GM19239 (cell line): ENCODE data around the gene SLC19A2.
"Not testable (repeated sequence)": the region's sequence is repeated elsewhere in the genome, so short reads cannot be mapped to it uniquely, and the experiment has no call there.

Experiments
- DNase-seq: peaks from one replicate; pipeline ENCODE4 v3.0.0; 2011; ENCODE audit warnings: low spot score; ENCODE audit not compliant: insufficient read length
- FAIRE-seq: peaks from 2 replicates; lab custom pipeline; 2011; peaks lifted over from hg19 to GRCh38; lab: Jason Lieb, UNC

The SLC19A2 gene

GRCh38 chr1:169511316-169512005 is 25.7 kb upstream of the SLC19A2 start:
- FAIRE-seq (no peak), DNase-seq (no peak)

- DNase-seq = no peak
- no peak for FAIRE-seq
Measured at GRCh38 chr1:169510060-169510459, 24.3 kb upstream of the SLC19A2 start.

- FAIRE-seq (no peak), DNase-seq (no peak)
Measured at GRCh38 chr1:169509354-169509753, 23.6 kb upstream of the SLC19A2 start.

DNA sequence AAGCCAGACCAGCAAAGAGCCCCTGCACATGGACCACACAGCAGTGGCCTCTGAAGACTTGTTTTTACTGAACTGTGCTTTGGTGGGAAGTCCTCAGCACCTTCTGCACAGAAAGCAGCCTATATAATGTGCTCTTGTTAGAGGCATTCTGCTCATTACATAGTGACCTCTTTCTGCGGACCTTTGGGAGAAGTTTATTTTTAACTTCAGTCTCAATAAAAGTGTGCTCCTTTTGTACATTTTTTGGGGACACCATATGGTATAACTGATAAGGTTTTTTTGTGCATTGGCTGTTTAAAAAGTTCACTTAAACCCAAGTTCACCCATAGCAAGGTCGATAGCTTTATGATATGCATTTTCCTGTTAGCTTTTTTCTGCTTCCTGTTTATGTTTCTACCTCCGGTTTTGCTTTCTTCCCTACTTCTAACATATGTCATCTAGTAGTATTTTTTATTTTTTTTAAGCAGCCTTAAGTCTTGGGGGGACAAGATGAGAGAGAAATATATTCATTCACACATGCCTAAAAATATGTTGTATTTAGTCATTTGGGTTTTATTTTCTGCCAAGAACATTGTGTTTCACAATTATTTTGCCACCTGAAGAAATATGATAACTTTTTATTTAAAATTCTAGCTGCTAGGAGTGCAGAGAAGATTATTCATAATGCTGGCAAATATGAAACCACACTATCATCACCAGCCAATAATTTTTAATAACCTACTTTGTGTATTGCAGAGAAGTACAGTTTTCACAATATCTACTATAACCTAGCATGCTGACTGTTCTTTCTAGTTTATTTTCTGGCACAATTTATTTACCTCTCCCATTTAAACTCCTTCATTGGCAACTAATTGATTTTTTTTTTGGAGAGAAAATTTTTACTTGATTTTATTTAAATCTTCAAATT is 22.9 kb upstream of the SLC19A2 start:
- DNase-seq (no peak), FAIRE-seq (no peak)

GRCh38 chr1:169507413-169507812 is 21.7 kb upstream of the SLC19A2 start:
- FAIRE-seq (no peak), DNase-seq (no peak)

GRCh38 chr1:169503601-169504000 is 17.9 kb upstream of the SLC19A2 start:
- not testable (repeated sequence) for DNase-seq, FAIRE-seq

- FAIRE-seq = no peak
Measured at GRCh38 chr1:169499807-169500206, 14.1 kb upstream of the SLC19A2 start.

GRCh38 chr1:169497317-169497716 is 11.6 kb upstream of the SLC19A2 start:
- DNase-seq (no peak), FAIRE-seq (no peak)

More at GRCh38 chr1:169499807-169500206, 14.1 kb upstream of the SLC19A2 start:
- no peak for DNase-seq

DNA sequence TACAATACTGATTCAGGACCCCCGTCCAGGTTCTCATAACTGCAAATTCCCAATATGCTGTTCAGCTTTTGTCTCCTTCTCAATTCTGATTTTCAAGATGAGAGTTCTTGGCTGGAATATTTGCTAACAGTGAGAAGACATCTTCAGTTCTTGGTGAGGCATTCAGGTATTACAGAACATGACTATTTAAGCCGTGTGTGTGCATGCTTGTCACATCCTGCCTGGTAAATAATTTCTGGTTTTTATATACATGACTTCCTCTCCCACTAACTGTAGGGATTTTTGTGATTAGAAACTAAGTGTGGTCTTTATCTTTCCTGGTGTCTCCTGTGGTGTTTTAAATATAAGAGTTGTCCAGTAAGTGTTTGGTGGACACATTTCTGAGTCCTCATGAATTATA is 10.2 kb upstream of the SLC19A2 start:
- no peak for FAIRE-seq
- no peak for DNase-seq

GRCh38 chr1:169495046-169495775 is 9.5 kb upstream of the SLC19A2 start:
- FAIRE-seq = peak; percentile 64

GRCh38 chr1:169494343-169494742 is 8.6 kb upstream of the SLC19A2 start:
- FAIRE-seq = no peak
- no peak for DNase-seq

More at GRCh38 chr1:169495046-169495775, 9.5 kb upstream of the SLC19A2 start:
- no peak for DNase-seq

GRCh38 chr1:169493251-169493650 is 7.5 kb upstream of the SLC19A2 start:
- no peak for DNase-seq
- no peak for FAIRE-seq

- FAIRE-seq (peak; percentile 86), DNase-seq (no peak)
Measured at GRCh38 chr1:169491845-169492281, 6.1 kb upstream of the SLC19A2 start.

GRCh38 chr1:169488157-169488556 is 2.4 kb upstream of the SLC19A2 start:
- FAIRE-seq (no peak), DNase-seq (no peak)

DNA sequence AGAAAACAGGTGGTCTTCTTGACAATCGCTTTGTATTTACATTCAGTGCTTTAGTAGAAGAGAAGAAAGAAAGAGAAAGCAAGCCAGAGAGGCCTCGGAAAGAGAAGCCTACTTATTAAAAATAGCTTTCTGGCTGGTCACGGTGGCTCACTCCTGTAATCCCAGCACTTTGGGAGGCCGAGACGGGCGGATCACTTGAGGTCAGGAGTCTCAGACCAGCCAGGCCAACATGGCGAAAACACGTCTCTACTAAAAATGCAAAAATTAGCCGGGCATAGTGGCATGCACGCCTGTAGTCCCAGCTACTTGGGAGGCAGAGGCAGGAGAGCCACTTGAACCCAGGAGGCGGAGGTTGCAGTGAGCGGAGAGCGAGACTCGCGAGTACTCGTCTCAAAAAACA is 1.8 kb upstream of the SLC19A2 start:
- no peak for FAIRE-seq
- DNase-seq = no peak

GRCh38 chr1:169487133-169487532 is 1.4 kb upstream of the SLC19A2 start:
- FAIRE-seq (peak; percentile 11), DNase-seq (no peak)

DNA sequence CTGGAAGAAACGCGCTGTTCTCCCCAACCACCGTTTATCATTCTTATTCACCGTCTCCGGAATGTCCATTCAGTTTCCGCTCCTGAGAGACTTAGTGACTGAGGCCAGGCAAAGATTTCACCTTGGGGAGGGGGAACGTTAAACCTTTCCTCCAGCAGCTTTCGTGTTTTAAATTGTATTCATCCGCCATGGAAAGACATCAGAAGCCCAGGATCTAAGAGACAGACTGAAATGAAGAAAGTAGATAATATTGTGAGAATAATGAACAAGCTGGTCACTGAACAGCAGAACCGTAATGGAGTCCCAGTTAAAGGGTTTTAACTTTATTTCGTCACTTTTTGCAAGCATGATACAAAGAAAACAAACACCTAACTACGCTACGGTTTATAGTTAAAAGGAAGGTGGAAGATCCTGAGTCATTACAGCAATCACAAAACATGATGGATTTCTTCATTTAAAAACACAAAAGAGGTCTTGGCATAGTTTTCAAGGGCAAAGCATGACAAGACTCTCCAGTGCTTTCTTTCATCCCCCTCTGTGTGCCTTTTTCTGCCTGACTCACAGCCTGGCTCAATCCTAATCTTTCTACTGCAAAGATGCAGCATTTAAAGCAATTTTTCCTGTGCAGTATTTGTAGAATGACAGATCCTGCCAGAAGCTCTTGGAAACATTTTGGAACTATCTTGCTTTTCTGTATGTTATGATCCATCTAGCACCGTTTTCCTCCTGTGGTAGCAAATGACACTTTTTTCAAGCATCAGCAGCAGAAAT is 722 bp upstream of the SLC19A2 start:
- DNase-seq = no peak
- FAIRE-seq = peak; percentile 26

GRCh38 chr1:169484683-169485430 is 887 bp downstream of the SLC19A2 start:
- FAIRE-seq (peak; percentile 63), DNase-seq (no peak)

- FAIRE-seq = no peak
- DNase-seq = no peak
Measured at GRCh38 chr1:169484101-169484500, 1.6 kb downstream of the SLC19A2 start.
